Peyer's patch (tissue), 4 donors: ENCODE measurements around the gene CHRNA5. TPM values are rescaled to one million over a fixed set of nuclear protein-coding genes. Genes with fewer than 3 reads are reported as not detected.
"Not testable (repeated sequence)": the region's sequence is repeated elsewhere in the genome, so short reads cannot be mapped to it uniquely, and the experiment has no call there.

ENCODE experiments used
- DNase-seq, 3 donors: peaks; one replicate each; pipeline ENCODE4 v3.0.0-alpha.2; 2017 to 2019
- H3K27ac ChIP-seq, 4 donors: fragments of 200-600 bp; sonication (generic); one replicate each; pipeline ENCODE4 v1.5.1; 2016 to 2019
- H3K27me3 ChIP-seq, 2 donors: fragments of 200-600 bp; sonication (generic); one replicate each; pipeline ENCODE4 v1.5.1; 2019
- H3K36me3 ChIP-seq, 3 donors: fragments of 200-600 bp; sonication (generic); one replicate each; pipeline ENCODE4 v1.5.1; 2016 to 2019
- H3K4me1 ChIP-seq, 4 donors: fragments of 200-600 bp; sonication (generic); one replicate each; pipeline ENCODE4 v1.5.1; 2016 to 2019
- H3K4me3 ChIP-seq, 4 donors: fragments of 200-600 bp; sonication (generic); 1 replicate in 3 of 4; 2 replicates in 1 of 4; pipeline ENCODE4 v1.5.1; 2016 to 2019; ENCODE audit warnings: mild to moderate bottlenecking in 1 of 4
- H3K9me3 ChIP-seq, 4 donors: fragments of 200-600 bp; sonication (generic); one replicate each; pipeline ENCODE4 v1.5.1; 2016 to 2019; ENCODE audit warnings: mild to moderate bottlenecking in 1 of 4
- CTCF ChIP-seq, 6 experiments: fragments of 450-650 bp in 4 of 6; fragments of 200-600 bp in 2 of 6; sonication (generic) in 1 of 6; IDR thresholded peaks; one replicate each; pipeline ENCODE4 v1.5.1; 2017 to 2019; ENCODE audit warnings: antibody characterized with exemption in 6 of 6, mild to moderate bottlenecking in 3 of 6, moderate library complexity in 1 of 6
- POLR2A ChIP-seq, 2 donors: fragments of 450-650 bp; IDR thresholded peaks; one replicate each; pipeline ENCODE4 v1.5.1; 2017; ENCODE audit warnings: antibody characterized with exemption in 2 of 2, mild to moderate bottlenecking in 2 of 2, moderate library complexity in 2 of 2
- total RNA-seq, 4 donors: library from RNA; depleted of rRNA; stranded (reverse); fragments of >200 nt; gene quantifications; one replicate each; pipeline ENCODE4 v1.1.0, GENCODE V29; 2016

CHRNA5 gene
- total RNA-seq, 4 donors from 2014 or later = 0.38 to 1.7 (median 0.87) TPM

- H3K4me3 ChIP-seq = peak overlapping the region in 2 of 4 donors; percentile 80 to 88
- peak overlapping the region in 3 of 4 donors; percentile 89 to 95 (median 94) for H3K27ac ChIP-seq
- H3K36me3 ChIP-seq = peaks cover 0 to 42% (median 0%) of the 10 kb centered on the region in 3 donors
- DNase-seq = no peak
- peaks cover 0 to 15% (median 3%) of the 10 kb centered on the region in 4 donors for H3K4me1 ChIP-seq
- no peaks in the 10 kb centered on the region for H3K27me3 ChIP-seq
- H3K9me3 ChIP-seq = no peaks in the 10 kb centered on the region
- TF ChIP-seq POLR2A (IDR thresholded peaks at IDR 0.05) (no peak), CTCF (IDR thresholded peaks at IDR 0.05) (no peak)
These were observed 23.6 kb upstream of the CHRNA5 start for GRCh38 chr15:78541744-78542034.

DNA sequence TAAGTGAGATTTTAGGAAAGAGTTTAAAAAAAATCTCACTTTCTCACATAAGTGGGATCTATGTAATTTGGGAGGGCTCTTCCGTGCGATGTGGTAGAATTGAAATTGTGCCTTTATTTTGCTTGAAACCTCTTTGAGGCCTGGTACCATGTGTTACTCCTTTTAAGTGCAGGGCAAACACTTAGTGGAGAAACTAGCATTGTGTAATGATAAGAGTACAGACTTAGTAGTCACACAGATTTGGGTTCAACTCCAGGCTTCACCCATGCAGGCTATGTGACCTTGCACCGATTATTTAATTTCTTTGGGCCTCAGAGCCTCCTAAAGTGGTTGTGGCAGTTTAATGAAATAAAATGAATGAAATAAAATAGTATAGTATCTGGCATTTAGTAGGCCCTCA is 22.7 kb upstream of the CHRNA5 start:
- Histone ChIP-seq H3K9me3 (no peaks in the 10 kb centered on the region), H3K27ac (no peak overlapping the region), H3K4me1 (peaks cover 0 to 15% (median 3%) of the 10 kb centered on the region in 4 donors), H3K27me3 (no peaks in the 10 kb centered on the region), H3K36me3 (peaks cover 0 to 52% (median 0%) of the 10 kb centered on the region in 3 donors), H3K4me3 (no peak overlapping the region)
- DNase-seq = no peak
- no peak for TF ChIP-seq CTCF (IDR thresholded peaks at IDR 0.05)
- TF ChIP-seq POLR2A (IDR thresholded peaks at IDR 0.05) = no peak

- Histone ChIP-seq H3K4me1 (no peaks in the 10 kb centered on the region), H3K27ac (no peak overlapping the region), H3K9me3 (no peaks in the 10 kb centered on the region), H3K4me3 (no peak overlapping the region), H3K36me3 (peaks cover 0 to 53% (median 0%) of the 10 kb centered on the region in 3 donors), H3K27me3 (no peaks in the 10 kb centered on the region)
- TF ChIP-seq CTCF (IDR thresholded peaks at IDR 0.05) (no peak), POLR2A (IDR thresholded peaks at IDR 0.05) (no peak)
- no peak for DNase-seq
These were observed 15.1 kb upstream of the CHRNA5 start for GRCh38 chr15:78550194-78550593.

GRCh38 chr15:78550815-78551214 is 14.5 kb upstream of the CHRNA5 start:
- Histone ChIP-seq H3K27ac (no peak overlapping the region), H3K27me3 (no peaks in the 10 kb centered on the region), H3K9me3 (no peaks in the 10 kb centered on the region), H3K4me1 (no peaks in the 10 kb centered on the region), H3K4me3 (no peak overlapping the region), H3K36me3 (peaks cover 0 to 47% (median 0%) of the 10 kb centered on the region in 3 donors)
- TF ChIP-seq POLR2A (IDR thresholded peaks at IDR 0.05) (no peak), CTCF (IDR thresholded peaks at IDR 0.05) (no peak)
- DNase-seq = no peak

DNA sequence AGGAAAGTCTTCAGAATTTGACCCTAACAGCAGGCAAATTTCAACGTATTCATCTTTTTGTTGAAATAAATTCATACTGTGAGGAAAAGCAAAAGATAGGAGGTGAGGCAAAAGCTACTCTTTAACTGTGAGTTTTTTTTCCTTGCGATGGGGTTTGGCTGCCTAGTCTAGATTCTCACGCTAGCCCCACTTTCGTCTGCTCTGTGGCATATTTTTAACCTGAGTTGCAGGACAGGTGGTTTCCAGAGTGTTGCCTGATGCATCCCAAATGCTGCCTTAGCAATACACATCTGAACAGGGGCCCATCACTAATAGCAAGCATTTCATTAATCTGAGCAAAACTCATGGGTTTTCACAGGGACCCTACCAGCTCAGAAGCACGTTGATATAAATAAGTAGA is 13.4 kb upstream of the CHRNA5 start:
- H3K4me1 ChIP-seq = no peaks in the 10 kb centered on the region
- no peaks in the 10 kb centered on the region for H3K27me3 ChIP-seq
- no peak overlapping the region for H3K27ac ChIP-seq
- DNase-seq = no peak
- no peaks in the 10 kb centered on the region for H3K9me3 ChIP-seq
- H3K36me3 ChIP-seq = peaks cover 0 to 36% (median 0%) of the 10 kb centered on the region in 3 donors
- TF ChIP-seq POLR2A (IDR thresholded peaks at IDR 0.05) (no peak), CTCF (IDR thresholded peaks at IDR 0.05) (no peak)
- no peak overlapping the region for H3K4me3 ChIP-seq

DNA sequence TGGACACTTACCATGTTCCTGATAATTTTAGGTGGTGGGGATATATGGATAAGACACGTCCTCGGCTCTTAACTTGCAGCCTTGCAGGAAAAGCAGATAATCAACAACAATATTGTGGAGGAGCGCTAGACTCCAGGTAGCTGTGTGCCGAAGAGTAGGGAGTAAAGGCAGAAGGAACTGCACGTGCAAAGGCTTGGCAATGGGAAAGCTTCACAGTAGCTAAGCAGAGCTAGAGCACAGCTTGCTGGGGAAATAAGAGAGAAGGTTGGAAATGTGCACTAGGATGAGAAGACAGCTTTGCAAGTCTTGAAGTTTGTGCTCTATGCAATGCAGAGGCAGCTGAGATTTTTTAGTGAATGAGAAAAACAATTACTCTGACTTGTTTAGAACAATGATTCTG is 12.7 kb upstream of the CHRNA5 start:
- H3K9me3 ChIP-seq = no peaks in the 10 kb centered on the region
- no peaks in the 10 kb centered on the region for H3K27me3 ChIP-seq
- TF ChIP-seq CTCF (IDR thresholded peaks at IDR 0.05) (no peak), POLR2A (IDR thresholded peaks at IDR 0.05) (no peak)
- no peak overlapping the region for H3K27ac ChIP-seq
- H3K4me3 ChIP-seq = no peak overlapping the region
- no peak for DNase-seq
- H3K36me3 ChIP-seq = peaks cover 0 to 29% (median 0%) of the 10 kb centered on the region in 3 donors
- H3K4me1 ChIP-seq = no peaks in the 10 kb centered on the region

GRCh38 chr15:78560201-78560600 is 5.1 kb upstream of the CHRNA5 start:
- H3K36me3 ChIP-seq, H3K9me3 ChIP-seq, H3K4me1 ChIP-seq, H3K4me3 ChIP-seq, DNase-seq, H3K27me3 ChIP-seq, H3K27ac ChIP-seq: not testable (repeated sequence)
